Amniotic stem cell (primary cell): ENCODE data around the gene PEX5L.

Experiments
- DNase-seq: peaks from one replicate; lab custom pipeline; 2025; lab: John Stamatoyannopoulos, UW

The PEX5L gene

GRCh38 chr3:179896507-179896906 lies 140.2 kb downstream of the PEX5L start:
- no peak for DNase-seq

DNA sequence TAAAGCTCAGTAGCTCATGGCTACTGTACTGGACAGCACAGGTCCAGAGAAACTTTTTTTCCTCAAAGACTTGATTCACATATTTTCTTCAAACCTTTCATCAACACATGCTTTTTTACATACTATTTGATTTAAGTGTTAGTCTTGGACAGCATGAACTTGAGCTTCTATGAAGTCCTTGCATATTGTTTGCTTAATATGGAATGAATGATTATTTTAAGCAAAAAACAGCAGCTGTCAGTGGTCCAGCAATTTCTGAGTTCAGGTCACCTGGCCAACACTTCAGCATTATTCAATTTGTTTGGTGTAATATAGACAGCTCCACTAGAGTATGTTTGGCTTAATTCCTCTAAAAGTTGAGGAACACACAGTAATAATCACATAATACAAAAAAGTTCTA lies 141.4 kb downstream of the PEX5L start:
- no peak for DNase-seq

GRCh38 chr3:179887295-179887943 lies 149.3 kb downstream of the PEX5L start:
- DNase-seq, result no peak

DNA sequence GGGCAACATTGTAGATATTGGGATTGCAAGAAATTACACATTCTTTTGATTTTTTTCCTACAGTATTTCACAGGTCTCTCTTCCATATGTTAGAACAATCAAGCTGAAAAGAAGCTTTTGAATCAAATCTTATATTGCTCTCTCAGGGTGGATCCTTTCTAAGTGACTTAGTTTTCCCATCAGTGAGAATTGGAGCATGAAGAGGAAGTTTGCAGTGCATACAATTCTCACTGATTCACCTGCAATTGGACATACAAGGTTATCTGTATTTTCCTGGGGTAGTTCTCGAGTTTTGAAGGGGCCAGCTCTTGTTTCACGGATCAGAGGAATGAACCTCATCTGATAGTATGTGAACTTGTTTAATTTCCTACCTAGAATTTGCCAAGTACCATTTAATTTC lies 150.8 kb downstream of the PEX5L start:
- no peak for DNase-seq

GRCh38 chr3:179884136-179884535 lies 152.6 kb downstream of the PEX5L start:
- no peak for DNase-seq

- no peak for DNase-seq
Observed at GRCh38 chr3:179882292-179882691, 154.4 kb downstream of the PEX5L start.

- no peak for DNase-seq
Observed at GRCh38 chr3:179881791-179882190, 154.9 kb downstream of the PEX5L start.

DNA sequence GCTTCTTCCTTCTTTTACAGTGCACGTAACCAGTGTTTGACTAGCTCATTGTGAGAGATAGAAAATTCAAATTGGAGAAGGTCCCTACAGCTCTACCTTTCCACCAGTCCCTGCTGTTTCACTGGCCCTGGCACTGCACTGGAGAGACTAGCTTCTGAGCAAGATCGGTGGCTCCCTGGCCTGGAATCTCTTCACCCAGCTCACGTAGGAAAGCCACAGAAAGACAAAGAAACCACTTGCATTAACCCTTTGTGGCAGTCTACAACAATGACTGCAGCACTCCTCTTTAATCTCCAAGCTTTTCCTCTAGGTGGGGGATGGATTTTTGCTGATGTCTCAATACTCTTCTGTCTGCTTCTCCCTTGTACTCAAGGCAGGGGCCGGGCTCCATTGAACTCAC lies 155.9 kb downstream of the PEX5L start:
- DNase-seq, result no peak

DNA sequence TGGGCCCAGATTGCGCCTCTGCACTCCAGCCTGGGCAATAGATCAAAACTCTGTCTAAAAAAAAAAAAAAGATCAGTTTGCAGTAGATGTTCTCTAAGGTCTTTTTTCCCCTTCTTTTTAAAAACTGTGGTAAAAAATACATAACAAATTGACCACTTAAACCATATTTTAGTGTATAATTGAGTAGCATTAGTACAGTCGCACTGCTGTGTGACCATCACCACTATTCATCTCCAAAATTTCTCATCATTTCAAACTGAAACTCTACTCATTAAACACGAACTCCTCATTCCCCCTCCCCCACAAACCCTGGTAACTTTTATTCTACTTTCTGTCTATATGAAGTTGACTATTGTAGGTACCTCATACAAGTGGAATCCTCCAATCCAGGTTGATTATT lies 160.3 kb downstream of the PEX5L start:
- no peak for DNase-seq

DNA sequence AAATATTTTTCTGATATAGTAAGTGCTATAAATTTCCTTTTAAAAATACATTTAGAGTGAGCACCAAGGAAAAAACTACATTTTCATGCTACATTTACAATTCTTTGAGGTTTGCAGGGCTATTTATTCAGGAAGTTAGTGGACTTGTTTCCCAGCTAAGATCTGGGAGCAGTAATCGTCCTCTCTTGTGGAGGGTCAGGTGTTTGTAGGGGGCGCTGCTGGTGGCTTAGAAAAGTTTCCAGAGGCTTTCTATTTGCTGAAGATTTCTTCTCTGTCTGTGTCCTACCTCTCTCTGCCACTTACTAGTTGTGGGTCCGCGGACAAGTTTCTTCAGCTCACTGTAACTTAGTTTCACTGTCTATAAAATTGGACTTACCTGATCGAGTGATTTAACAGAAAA lies 163.9 kb downstream of the PEX5L start:
- DNase-seq, result no peak

DNA sequence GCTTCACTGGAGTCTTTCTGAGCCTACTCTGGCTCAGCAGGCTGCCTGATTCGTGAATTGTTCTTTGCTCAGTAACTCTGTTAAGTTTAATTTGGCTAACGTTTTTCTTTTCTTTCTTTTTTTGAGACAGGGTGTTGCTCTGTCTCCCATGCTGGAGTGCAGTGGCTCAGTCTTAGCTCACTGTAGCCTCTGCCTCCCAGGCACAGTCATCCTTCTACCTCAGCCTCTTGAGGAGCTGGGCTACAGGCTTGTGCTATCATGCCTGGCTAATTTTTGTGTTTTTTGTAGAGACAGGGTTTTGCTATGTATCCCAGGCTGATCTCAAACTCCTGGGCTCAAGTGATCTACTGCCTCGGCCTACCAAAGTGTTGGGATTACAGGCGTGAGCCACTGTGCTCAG lies 165.0 kb downstream of the PEX5L start:
- DNase-seq, result no peak

DNA sequence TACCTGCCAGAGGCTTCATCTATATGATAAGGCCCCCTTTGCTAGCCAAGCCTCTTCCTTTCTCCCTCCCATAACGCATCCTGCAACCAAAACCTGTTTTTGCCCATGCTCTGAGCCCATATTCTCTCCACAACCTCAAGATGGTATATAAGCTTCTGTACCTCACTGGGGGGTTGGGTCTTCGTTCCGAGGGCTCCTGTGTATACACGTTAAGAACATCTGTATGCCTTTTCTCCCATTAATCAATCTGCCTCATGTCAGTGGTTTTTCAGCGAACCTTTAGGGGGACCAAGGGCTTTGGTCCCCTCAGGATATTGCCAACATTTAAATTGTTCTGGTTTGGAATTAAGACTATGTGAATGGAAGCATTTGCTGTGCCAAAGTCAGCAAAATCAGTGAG lies 168.0 kb downstream of the PEX5L start:
- no peak for DNase-seq

- no peak for DNase-seq
Observed at GRCh38 chr3:179867961-179868360, 168.8 kb downstream of the PEX5L start.

DNA sequence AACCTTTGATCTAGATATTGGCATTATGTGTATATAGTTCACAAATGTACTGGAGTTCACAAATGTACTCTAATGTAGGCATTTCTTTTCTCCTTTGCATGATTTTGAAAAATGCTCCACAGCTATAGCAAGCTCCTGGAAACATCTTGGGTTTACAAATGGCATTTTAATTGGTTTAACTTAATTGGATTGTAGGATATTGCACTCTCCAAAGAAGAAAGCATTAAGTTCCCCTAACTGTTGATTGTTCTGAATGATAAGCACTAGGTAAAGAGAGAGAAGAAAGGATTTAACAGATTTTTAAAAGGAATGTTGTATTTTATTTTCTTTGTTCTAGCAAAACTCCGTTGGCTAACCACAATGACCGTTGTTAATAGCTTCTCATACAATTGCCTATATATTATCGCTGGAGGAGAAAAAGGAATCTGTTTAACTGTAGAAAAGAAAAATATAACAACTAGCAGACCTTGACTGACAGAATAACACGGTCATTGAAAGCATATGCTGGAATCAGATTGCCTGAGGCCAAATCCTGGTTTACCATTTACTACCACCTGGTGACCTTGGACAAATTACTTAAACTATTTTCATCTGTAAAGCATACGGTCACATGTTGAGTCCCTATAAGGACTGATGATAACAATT lies 170.8 kb downstream of the PEX5L start:
- no peak for DNase-seq

DNA sequence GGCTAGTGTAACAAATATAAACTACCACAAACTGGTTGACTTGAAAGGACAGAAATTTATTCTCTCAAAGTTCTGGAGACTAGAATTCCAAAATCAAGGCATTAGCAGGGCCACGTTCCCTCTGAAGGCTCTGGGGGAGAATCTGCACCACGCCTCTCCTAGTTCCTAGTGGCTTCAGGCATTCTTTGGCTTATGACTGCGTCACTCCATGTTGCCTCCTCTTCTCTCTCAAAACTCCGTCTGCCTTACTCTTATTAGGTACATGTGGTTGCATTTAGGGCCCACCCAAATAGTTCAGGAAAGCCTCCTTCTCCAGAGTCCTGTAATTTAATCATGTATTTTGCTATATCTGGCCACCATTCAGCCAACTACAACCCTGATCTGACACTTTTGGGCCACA lies 174.8 kb downstream of the PEX5L start:
- DNase-seq, result no peak

DNA sequence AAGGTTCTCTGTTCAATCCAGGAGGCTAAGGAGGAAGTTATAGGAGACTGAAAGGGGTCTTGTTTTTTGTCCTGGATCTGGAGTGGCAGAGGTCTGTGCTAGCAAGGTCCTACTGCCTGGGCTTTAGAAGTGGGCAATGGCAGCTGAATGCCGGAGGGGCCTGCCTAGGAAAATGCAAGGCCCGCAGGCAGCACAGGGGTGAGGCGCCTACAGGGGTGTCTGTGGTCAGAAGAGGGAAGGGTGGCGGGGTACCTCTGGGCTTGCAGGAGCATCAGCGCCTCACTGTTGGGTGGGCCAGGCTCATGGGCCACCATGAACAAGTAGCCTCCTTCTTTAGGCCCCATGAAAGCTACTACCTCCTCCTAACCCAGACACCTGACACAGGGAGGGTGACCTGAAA lies 175.4 kb downstream of the PEX5L start:
- no peak for DNase-seq

- no peak for DNase-seq
Observed at GRCh38 chr3:179860275-179861107, 176.2 kb downstream of the PEX5L start.

- no peak for DNase-seq
Observed at GRCh38 chr3:179853176-179853575, 183.6 kb downstream of the PEX5L start.

- DNase-seq, result no peak
Observed at GRCh38 chr3:179852142-179852905, 184.4 kb downstream of the PEX5L start.

DNA sequence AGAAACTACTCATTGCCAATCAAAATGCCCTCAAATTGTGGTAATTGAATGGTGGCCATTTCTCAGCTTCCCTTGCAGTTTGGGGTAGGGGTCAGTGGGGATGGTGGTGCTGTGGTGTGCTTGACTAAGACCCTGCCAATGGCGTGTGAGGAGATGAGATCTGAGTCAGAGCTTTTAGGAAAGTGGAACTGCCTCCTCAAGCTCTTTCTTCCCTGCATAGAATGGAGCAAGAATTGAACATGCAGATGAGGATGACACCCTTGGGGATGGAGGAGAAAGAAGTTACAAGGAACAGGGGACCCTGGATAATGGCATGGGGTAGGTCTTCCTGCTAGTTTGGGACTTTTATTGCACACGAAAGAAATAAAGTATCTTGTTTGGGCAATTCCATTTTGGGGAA lies 188.0 kb downstream of the PEX5L start:
- no peak for DNase-seq

GRCh38 chr3:179842061-179842460 lies 194.7 kb downstream of the PEX5L start:
- DNase-seq, result no peak

GRCh38 chr3:179840985-179841384 lies 195.8 kb downstream of the PEX5L start:
- no peak for DNase-seq
